Activated CD8-positive, alpha-beta memory T cell treated with anti-CD3 and anti-CD28 coated beads, Interleukin-2, amount 50 U/mL, for 1 hour (primary cell): ENCODE results near the gene CRTC2.

Source experiments
- DNase-seq: peaks from one replicate; pipeline ENCODE4 v3.0.0-alpha.2; 2020; ENCODE audit errors: extremely low read depth

CRTC2 gene

DNA sequence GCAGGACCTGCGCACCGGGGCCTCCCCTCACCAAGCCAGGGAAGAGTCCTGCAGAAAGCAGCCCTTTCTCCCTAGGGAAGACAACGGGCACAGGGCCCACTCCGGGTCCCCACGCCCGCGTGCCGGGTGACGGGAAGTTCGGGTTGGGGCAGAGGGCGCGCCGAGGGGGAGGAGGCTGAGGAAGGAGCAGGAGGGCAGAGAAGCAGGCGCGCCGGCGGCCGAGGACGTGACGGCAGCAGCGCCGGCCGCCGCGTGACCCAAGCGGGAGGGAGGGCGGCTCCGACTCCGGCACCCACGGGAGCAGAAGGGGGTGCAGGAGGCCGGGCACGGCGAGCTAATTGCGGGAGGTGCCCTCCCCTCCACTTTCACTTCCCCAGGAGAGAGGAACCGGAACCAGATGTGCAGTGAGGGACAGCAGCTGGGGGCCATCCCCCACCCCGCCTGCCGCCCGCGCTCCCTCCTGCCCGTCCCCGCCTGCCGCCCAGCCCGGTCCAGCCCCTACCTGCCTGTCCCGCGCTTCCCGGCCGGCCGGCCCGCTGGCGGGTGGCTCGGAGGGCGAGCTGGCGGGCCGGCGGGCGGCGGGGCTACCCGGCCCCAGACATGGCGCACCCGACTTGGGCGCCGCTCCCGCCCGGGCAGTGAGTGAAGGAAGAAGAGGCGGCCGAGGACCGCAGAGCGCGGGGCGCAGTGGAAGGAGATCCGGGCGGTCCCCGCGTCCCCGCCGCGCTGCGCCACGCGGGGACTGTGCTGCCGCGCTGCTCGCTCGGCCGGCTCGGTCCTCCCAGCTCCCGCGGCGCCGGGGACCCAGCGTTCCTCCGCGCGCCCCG, 12.4 kb downstream of the CRTC2 start:
- DNase-seq: no peak

GRCh38 chr1:153945131-153945794, 13.1 kb downstream of the CRTC2 start:
- no peak for DNase-seq

DNA sequence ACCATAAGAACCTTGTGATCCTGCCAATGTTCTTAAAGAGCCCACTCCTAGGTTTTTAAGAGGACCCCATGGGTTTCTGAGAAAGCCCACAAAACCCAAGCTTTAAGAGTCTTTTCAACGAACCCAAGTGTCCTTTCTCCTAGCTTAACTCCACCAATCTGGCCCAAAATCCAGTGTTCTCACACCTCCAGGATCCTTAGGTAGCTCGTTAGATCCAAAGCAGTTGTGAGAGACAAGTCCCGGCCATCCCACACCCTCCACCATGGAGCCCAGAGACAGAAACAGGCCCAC, 13.6 kb downstream of the CRTC2 start:
- DNase-seq: no peak

DNA sequence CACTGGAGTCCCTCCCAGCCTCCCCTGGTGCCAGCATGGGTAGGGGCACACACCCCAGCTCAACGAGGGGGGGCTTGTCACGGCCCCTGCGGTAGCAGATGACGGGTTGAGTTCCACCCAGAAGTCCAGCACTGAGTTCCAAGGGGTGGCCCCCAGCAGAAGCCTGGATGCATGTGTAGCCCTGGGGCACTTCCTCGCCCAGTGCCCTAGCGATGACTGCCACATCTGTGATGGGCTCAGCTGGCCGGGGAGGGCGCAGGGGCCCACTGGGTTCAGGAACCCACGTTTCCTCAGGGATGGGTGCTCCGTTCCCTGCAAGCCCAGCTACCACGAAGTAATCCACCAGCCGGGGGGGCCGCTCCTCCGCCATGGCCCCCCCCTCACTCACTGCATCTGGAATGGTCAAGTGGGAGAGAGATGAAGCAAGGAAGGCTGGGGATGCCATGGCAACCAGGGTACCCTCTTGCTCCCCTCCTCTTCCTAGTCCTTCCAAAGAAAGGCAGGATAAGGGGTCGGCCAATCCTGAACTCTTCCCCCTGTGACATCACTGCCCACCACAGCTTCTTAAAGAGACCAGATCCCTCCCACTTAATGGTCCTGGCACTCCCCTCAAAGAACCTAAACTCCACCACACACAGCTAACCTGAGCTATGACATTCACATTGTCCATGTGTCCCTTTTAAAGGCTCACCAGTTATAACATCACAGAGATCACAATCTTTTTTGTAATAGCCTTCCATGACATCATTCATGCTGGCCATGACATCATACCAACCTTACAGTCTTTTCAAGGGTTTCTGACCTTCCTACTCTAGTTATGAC, 14.2 kb downstream of the CRTC2 start:
- DNase-seq: no peak

DNA sequence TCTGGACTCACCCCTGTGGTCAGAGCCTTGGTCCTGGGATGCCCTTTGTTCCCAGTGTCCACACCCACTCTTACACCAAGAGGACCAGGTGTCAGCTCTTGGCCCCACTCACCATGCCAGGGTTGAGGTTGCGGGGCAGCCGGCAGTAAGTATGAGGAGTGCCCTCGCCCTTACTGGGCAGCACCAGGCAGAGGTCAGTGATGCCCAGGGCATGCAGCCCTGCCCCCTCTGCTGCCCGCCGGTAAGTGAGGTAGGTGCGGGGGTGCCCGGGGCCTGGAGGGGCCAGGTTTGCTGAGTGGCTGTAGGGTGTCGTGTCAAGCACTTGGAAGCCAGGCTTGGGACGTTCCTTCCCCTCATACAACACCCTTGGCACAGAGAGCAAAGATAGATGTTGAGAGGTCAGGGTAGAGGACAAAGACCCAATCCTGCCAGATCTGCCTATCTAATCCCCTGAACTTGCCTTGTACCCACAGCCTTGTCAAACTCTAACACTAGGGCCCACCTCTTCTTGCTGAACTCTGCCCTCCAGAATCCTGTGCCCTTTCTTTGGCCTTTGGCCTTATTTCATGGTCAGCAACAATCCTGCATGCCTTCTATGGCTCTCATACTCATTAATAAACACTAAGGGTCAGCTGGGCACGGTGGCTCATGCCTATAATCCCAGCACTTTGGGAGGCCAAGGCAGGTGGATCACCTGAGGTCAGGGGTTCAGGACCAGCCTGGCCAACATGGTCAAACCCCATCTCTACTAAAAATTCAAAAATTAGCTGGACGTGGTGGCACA, 15.5 kb downstream of the CRTC2 start:
- DNase-seq: no peak

GRCh38 chr1:153941826-153942725, 16.3 kb downstream of the CRTC2 start:
- no peak for DNase-seq

- DNase-seq: no peak
Measured at GRCh38 chr1:153940756-153941155, 17.7 kb downstream of the CRTC2 start.

DNA sequence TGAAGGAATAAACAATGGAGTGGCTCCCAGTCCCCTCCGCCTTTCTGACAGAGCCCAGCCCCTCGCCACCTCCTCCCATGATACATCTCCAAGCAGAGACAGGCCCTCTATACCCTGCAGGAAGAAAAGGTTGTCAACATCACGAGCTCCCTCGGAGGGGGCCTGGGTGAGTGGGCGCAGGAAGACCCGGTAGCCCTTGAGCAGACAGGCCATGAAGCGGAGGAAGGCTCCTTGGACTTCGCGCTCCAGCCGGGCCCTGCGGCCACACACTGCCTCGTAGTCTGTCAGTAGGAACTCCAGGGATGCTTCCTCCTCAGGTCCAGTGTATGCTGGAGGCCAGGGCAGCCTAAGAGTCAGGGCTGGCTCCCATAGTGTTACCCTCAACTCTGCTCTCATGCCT, 18.9 kb downstream of the CRTC2 start:
- no peak for DNase-seq

DNA sequence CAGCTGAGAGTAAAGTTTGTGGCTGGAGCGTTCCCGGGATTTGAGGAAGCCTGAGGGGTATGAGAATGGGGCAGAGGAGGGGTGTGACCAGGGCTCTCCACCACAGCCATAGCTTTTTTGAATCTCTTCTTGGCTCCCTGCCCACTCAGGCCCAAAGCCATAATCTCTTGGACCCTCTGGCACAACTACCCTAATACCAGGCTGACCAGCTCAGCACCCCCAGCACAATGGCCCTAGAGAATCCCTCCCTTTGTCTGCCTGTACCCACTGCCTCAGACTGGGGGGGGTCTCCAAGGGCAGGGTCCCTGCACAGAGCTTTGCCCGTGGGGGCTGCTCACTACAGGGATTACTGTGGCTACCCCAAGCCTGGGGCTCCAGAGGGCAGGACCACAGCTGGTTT, 19.4 kb downstream of the CRTC2 start:
- DNase-seq: no peak

GRCh38 chr1:153937331-153937730, 21.1 kb downstream of the CRTC2 start:
- no peak for DNase-seq

GRCh38 chr1:153936011-153936802, 22.2 kb downstream of the CRTC2 start:
- DNase-seq: no peak

- no peak for DNase-seq
Measured at GRCh38 chr1:153934746-153935145, 23.7 kb downstream of the CRTC2 start.

GRCh38 chr1:153933955-153934354, 24.5 kb downstream of the CRTC2 start:
- no peak for DNase-seq

GRCh38 chr1:153933430-153933829, 25.0 kb downstream of the CRTC2 start:
- no peak for DNase-seq

GRCh38 chr1:153932156-153933131, 26.0 kb downstream of the CRTC2 start:
- no peak for DNase-seq

DNA sequence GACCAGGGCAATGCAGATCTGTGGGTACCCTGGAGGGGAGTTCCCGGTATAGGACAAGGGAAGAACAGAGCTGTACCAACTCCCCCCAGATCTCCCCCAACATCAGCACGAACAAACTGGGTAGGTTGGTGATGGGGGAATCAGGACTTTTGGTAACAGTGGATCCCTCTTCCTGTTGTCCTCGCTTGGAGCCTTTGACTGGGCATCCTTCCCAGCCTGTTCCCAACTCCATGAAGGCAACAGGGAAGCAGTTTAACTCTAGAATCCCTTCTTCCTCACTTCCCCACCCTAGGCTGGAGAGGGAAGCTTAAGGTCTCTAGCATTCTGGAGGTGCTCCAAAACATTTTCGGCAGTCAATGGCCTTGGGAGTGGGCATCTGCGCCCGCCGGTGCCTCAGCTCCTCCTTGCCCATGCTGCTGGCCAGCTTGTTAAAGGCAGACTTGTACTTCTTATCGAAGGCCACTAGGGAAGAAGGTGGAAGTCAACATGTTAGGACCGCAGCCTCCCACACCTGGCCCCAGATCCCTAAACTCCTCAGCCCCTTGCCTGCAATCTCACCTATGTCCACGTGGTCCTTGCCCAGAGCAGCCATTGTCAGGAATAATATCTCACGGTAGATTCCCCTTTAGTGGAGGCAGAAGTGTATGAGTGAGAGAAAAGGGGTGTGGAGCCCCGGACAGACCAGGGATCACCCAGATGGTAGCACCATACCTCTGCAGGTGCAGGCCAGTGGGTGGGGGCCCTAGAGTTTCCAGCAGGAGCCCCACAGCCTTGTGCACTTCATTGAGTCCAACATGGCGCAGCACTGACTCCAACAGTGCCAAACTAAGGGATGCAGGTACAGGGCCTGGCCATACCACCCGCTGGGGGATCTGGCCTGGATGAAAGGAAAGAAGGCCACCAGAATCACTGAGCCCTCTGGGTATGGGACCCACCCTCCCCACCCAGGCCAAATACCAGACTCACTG, 28.1 kb downstream of the CRTC2 start:
- DNase-seq: no peak

DNA sequence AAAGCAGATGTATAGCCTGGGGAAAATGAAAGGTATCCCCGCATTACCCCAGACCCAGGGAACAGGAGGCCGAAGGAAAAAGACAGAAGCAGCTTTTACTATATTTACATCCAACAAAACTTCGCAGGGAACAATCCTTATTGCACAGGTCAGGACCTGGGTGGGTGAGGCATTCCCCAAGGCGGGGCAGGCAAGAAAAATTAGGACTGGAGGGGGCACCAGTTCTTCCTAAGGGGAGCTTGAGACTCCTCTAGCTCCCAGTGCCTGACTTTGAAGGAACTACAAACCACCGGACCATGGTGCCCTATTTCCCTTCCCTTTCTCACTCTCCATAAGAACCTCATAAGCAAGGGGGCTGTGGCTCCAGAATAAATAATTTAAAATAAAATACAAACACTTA, 29.0 kb downstream of the CRTC2 start:
- no peak for DNase-seq
